Nephron progenitor cell (in vitro differentiated cells): ENCODE data around the gene CCL19.

Source experiments
- DNase-seq: peaks from one replicate; pipeline ENCODE4 v3.0.0; 2021
- H3K27ac Mint-ChIP-seq: 2 replicates; pipeline ENCODE4 v1.8.0; 2021; ENCODE audit warnings: mild to moderate bottlenecking, moderate library complexity, mixed read lengths
- H3K27me3 Mint-ChIP-seq: 2 replicates; pipeline ENCODE4 v1.8.0; 2021; ENCODE audit warnings: mild to moderate bottlenecking, low read depth, mixed read lengths; ENCODE audit not compliant: poor library complexity
- H3K36me3 Mint-ChIP-seq: 2 replicates; pipeline ENCODE4 v1.8.0; 2021; ENCODE audit warnings: low read depth, mixed read lengths
- H3K4me1 Mint-ChIP-seq: 2 replicates; pipeline ENCODE4 v1.8.0; 2021; ENCODE audit warnings: mixed read lengths
- H3K4me3 Mint-ChIP-seq: 2 replicates; pipeline ENCODE4 v1.8.0; 2021; ENCODE audit warnings: mild to moderate bottlenecking, moderate library complexity, mixed read lengths
- H3K9me3 Mint-ChIP-seq: 2 replicates; pipeline ENCODE4 v1.8.0; 2021; ENCODE audit warnings: mild to moderate bottlenecking, moderate library complexity, mixed read lengths
- TF ChIP-seq, protein P1 (sequence below): fragments of 200-600 bp; sonication (generic); IDR thresholded peaks from 2 replicates; pipeline ENCODE4 v1.5.0; 2021; ENCODE audit warnings: antibody characterized with exemption

CCL19 gene

DNA sequence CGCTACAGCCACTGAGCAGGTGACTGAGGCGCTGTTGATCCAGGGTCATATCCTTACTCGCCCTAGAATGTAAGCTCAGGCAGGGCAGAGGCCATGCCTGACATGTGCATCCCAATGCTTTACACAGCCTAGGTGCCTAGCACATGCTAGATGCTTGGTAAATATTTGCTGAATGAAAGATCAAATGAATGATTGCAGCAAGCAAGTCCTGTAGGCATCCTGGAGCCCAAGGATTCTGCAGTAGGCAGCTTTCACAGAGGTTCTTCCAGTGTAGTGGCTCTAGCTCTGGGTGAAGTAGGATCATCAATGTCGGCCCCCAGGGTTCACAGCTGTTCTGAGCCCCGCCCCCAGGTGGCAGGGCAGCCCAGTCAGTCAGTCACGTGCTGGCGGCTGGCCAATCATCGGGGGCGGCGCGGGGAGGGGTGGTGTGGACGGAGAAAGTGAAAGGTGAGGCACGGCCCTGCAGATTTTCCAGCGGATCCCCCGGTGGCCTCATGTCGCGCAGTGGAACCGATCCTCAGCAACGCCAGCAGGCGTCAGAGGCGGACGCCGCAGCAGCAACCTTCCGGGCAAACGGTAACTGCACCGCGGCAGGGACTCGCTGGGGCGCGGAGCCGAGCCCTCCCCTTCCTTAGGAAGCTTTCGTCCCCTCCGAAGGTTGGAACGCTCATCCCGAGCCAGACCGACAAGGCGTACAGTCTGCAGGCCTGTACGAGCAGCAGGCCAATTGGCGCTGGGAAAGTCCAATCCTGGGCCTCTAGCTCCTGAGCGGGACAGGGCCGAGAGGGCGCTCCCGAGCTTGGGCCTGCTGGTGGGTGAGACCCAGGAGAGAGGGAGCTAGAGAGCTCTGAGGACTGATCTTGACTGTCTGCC, 44.6 kb downstream of the CCL19 start, which contains the start of gene GALT:
TSS of gene GALT (plus strand) at position 465 of the 873 bp plus-strand sequence. CDS start at position 495, 30 bp downstream.
- Mint-ChIP-seq H3K4me1 (peaks cover 59% of the 10 kb centered on the region), H3K27me3 (peaks cover 6% of the 10 kb centered on the region), H3K4me3 (peak within 1 kb of the TSS; percentile 94), H3K27ac (peak within 1 kb of the TSS; percentile 87), H3K9me3 (no peaks in the 10 kb centered on the region), H3K36me3 (peaks cover 24% of the 10 kb centered on the region)
- TF ChIP-seq, protein P1, sequence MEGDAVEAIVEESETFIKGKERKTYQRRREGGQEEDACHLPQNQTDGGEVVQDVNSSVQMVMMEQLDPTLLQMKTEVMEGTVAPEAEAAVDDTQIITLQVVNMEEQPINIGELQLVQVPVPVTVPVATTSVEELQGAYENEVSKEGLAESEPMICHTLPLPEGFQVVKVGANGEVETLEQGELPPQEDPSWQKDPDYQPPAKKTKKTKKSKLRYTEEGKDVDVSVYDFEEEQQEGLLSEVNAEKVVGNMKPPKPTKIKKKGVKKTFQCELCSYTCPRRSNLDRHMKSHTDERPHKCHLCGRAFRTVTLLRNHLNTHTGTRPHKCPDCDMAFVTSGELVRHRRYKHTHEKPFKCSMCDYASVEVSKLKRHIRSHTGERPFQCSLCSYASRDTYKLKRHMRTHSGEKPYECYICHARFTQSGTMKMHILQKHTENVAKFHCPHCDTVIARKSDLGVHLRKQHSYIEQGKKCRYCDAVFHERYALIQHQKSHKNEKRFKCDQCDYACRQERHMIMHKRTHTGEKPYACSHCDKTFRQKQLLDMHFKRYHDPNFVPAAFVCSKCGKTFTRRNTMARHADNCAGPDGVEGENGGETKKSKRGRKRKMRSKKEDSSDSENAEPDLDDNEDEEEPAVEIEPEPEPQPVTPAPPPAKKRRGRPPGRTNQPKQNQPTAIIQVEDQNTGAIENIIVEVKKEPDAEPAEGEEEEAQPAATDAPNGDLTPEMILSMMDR, result no peak
- peak; percentile 96 for DNase-seq

DNA sequence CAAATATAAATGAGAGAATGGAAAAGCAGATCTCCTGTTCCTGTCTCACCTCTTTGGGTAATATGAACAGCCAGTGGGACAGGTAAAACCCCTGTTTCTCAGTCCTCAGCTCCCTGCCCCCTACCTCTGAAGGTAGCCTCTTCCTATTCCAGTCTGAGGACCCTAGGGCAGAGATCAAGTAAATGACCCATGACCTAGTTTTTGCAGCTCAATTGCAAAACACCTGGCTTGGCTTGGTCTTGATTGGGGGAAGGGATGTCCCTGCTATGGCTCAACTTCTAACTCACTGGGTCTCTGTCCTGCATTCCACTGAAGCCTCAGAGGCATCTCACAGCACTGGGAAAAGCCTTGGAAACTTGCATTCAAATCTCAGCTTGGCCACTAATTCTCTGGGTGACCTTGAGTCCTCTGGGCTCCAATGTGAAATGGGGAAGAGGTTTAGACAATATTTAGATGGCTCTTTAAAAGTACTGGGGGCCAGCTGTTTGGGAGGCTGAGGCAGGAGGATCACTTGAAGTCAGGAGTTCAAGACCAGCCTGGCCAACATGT, 46.2 kb downstream of the CCL19 start:
- Mint-ChIP-seq H3K4me3 (peak overlapping the region; percentile 47), H3K9me3 (no peaks in the 10 kb centered on the region), H3K4me1 (peaks cover 49% of the 10 kb centered on the region), H3K27me3 (peaks cover 6% of the 10 kb centered on the region), H3K27ac (peak overlapping the region; percentile 8), H3K36me3 (peaks cover 23% of the 10 kb centered on the region)
- TF ChIP-seq, protein P1, result no peak
- DNase-seq, result no peak

DNA sequence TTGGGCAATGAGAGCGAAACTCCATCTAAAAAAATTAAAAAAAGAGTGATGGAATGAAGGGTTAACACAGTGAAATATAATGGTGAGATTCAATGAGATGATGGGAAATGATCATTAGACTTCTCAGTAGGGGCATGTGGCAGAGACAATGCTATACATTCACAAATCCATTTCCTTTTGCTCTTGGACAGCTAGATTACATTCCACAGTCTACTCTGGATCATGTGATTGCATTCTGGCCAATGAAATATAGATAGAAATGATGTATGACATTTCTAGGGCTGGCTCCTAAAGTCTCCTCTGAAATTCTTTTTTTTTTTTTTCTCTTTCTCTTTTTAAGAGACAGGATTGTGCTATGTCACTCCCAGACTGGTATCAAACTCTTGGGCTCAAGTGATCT, 48.4 kb downstream of the CCL19 start:
- DNase-seq, result no peak
- Mint-ChIP-seq H3K36me3 (peaks cover 1% of the 10 kb centered on the region), H3K27me3 (peaks cover 11% of the 10 kb centered on the region), H3K4me1 (peaks cover 40% of the 10 kb centered on the region), H3K27ac (no peak overlapping the region), H3K9me3 (no peaks in the 10 kb centered on the region), H3K4me3 (no peak overlapping the region)
- TF ChIP-seq, protein P1, result no peak
